Common myeloid progenitor, CD34-positive (primary cell): ENCODE results near the gene ADGRD1.

ENCODE experiments used
- CTCF ChIA-PET: fragments of 350-600 bp; sonication (Branson Sonifier 250); formaldehyde crosslinking; loops from one replicate; lab custom pipeline; 2021; ENCODE audit warnings: antibody characterized with exemption; lab: Charles Lee
- POLR2A ChIA-PET: fragments of 350-600 bp; sonication (Branson Sonifier 250); formaldehyde crosslinking; loops from one replicate; lab custom pipeline; 2021; ENCODE audit warnings: antibody characterized with exemption; lab: Charles Lee
- DNase-seq, 3 donors: peaks; one replicate each; pipeline versions ENCODE4 v3.0.0 to v3.0.0-alpha.2; 2013
- H3K27ac ChIP-seq, 2 experiments: 1 replicate in 1 of 2; 2 replicates in 1 of 2; pipeline ENCODE4 v1.7.0; 2013; ENCODE audit warnings: inconsistent platforms in 2 of 2, low read length in 2 of 2, mild to moderate bottlenecking in 2 of 2, low read depth in 1 of 2, moderate library complexity in 1 of 2; ENCODE audit not compliant: severe bottlenecking in 2 of 2, insufficient read depth in 1 of 2, poor library complexity in 1 of 2
- H3K27me3 ChIP-seq, 5 experiments: replicated peaks in 2 of 5; 1 replicate in 3 of 5; 2 replicates in 2 of 5; pipeline versions ENCODE4 v1.6.1 to v1.7.0; 2013; ENCODE audit warnings: low read length in 4 of 5, mild to moderate bottlenecking in 2 of 5, moderate library complexity in 2 of 5, inconsistent platforms in 1 of 5; ENCODE audit not compliant: insufficient read depth in 5 of 5, control insufficient read depth in 4 of 5
- H3K36me3 ChIP-seq, 4 experiments: 1 replicate in 2 of 4; 2 replicates in 2 of 4; pipeline versions ENCODE4 v1.6.1 to v1.7.0; 2013; ENCODE audit warnings: low read length in 3 of 4, control low read depth in 1 of 4, mild to moderate bottlenecking in 1 of 4; ENCODE audit not compliant: control insufficient read depth in 4 of 4, insufficient read depth in 4 of 4
- H3K4me1 ChIP-seq, 4 experiments: 1 replicate in 3 of 4; 2 replicates in 1 of 4; pipeline versions ENCODE4 v1.6.1 to v1.7.1; 2013; ENCODE audit warnings: low read length in 3 of 4, mild to moderate bottlenecking in 3 of 4, control low read depth in 1 of 4, inconsistent platforms in 1 of 4, moderate library complexity in 1 of 4; ENCODE audit not compliant: control insufficient read depth in 4 of 4, insufficient read depth in 4 of 4; ENCODE audit errors: control extremely low read depth in 1 of 4
- H3K4me3 ChIP-seq, 7 experiments: 1 replicate in 4 of 7; 2 replicates in 3 of 7; pipeline versions ENCODE4 v1.5.1 to v1.7.0; 2013; ENCODE audit warnings: mild to moderate bottlenecking in 7 of 7, low read length in 6 of 7, moderate library complexity in 6 of 7, inconsistent platforms in 2 of 7, low read depth in 2 of 7, control low read depth in 1 of 7; ENCODE audit not compliant: insufficient read depth in 4 of 7, control insufficient read depth in 1 of 7; ENCODE audit errors: extremely low read depth in 1 of 7
- H3K9me3 ChIP-seq, 5 experiments: 1 replicate in 4 of 5; 2 replicates in 1 of 5; pipeline versions ENCODE4 v1.6.1 to v1.7.1; 2013; ENCODE audit warnings: low read length in 4 of 5, mild to moderate bottlenecking in 2 of 5, inconsistent platforms in 1 of 5, low read depth in 1 of 5, moderate library complexity in 1 of 5; ENCODE audit not compliant: control insufficient read depth in 4 of 5, insufficient read depth in 2 of 5; ENCODE audit errors: control extremely low read depth in 1 of 5
- WGBS: methylation state at CpG from one replicate; pipeline ENCODE4 v1.1.5; 2013; ENCODE audit not compliant: insufficient coverage; 5-methylcytosine and 5-hydroxymethylcytosine counted together

ADGRD1 gene

GRCh38 chr12:131027876-131028586, 74.3 kb downstream of the ADGRD1 start:
- ChIA-PET POLR2A (no interaction called here), CTCF (no interaction called here)
- WGBS = 95% methylated on average over 17 of the region's 20 CpGs
- peaks cover 0 to 17% (median 3%) of the 10 kb centered on the region in 5 experiments for H3K27me3 ChIP-seq
- no peak for DNase-seq
- no peaks in the 10 kb centered on the region for H3K4me1 ChIP-seq
- H3K9me3 ChIP-seq = no peaks in the 10 kb centered on the region
- H3K36me3 ChIP-seq = no peaks in the 10 kb centered on the region
- H3K4me3 ChIP-seq = no peak overlapping the region
- no peak overlapping the region for H3K27ac ChIP-seq

GRCh38 chr12:131028587-131029338, 75.1 kb downstream of the ADGRD1 start:
- DNase-seq = no peak
- no peaks in the 10 kb centered on the region for H3K36me3 ChIP-seq
- ChIA-PET POLR2A (no interaction called here), CTCF (no interaction called here)
- no peak overlapping the region for H3K27ac ChIP-seq
- H3K9me3 ChIP-seq = no peaks in the 10 kb centered on the region
- 89% methylated on average over 27 of the region's 29 CpGs for WGBS
- H3K4me1 ChIP-seq = no peaks in the 10 kb centered on the region
- peaks cover 0 to 20% (median 3%) of the 10 kb centered on the region in 5 experiments for H3K27me3 ChIP-seq
- no peak overlapping the region for H3K4me3 ChIP-seq

DNA sequence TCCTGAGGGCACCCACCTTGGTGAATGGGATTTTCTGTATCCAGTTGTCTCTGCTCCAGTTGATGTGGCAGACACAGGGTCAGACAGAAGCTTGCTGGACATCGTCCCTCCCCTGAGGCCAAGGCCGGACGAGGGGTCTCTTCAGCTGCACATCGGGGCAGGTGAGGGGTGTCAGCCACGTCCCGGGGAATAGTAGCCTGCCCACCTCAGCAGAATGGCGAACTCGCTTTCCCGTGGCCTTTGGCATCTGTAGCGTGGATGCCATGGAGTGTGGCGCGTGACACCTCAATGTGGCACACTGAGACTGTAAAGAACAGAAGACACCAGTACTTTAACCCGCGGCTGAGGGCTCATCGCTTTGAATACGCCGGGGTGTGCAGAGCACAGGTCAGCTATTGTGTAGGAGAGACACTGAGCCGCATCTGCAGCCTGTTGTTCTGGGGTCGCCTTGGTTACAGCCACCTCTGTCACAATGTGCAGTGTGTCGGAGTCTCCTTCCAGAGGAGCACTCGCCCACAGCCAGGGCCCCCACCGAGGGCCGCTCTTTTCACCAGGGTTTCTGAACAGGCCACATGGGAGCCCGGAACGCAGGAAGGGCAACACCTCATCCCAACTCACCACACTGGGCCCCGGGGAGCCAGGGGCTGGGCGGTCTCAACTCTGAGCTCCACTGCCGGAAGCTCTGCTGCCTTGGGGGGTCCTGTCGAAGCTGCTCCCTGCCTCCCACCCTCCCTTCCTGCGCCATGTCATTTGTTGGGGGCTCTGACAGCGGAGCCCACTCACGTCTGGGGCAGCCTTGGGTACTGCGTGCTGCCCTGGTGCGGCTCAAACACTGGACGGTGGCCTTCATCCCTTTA, 77.0 kb downstream of the ADGRD1 start:
- WGBS = 96% methylated on average over 35 of the region's 35 CpGs
- Histone ChIP-seq H3K4me1 (no peaks in the 10 kb centered on the region), H3K27me3 (peaks cover 0 to 25% (median 3%) of the 10 kb centered on the region in 5 experiments), H3K9me3 (no peaks in the 10 kb centered on the region), H3K36me3 (no peaks in the 10 kb centered on the region), H3K27ac (no peak overlapping the region), H3K4me3 (no peak overlapping the region)
- ChIA-PET CTCF (no interaction called here), POLR2A (no interaction called here)
- DNase-seq = no peak

DNA sequence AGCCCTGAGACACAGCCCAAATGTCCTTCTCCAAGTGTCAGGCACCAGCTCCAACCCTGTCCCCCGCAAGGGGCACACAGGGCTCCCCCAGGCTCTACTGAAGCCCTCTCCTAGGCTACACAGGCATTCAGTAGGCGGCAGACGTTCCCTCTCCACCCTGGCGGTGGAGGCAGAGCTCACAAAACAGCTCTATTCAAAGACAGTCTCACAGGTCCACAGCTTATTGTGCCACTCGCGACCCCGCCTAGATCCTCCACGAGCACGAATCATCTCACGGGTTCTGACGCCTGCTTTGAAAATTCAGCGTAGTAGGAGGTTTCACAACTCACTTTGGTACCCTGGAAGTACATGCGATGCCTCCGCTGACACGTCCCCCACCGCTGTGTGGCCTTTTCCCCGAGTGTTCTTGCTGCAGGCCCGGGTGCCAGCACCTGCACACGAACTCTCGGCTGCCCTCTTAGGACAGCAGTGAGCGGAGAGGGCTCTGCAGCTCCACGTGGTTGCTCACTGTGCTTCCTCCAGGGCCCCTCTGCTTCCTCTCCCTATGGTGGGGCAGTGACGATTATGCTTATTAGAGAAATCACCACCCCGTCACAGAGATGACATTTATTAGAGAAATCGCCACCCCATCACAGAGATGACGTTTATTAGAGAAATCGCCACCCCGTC, 78.5 kb downstream of the ADGRD1 start:
- no peaks in the 10 kb centered on the region for H3K36me3 ChIP-seq
- H3K9me3 ChIP-seq = no peaks in the 10 kb centered on the region
- no peak for DNase-seq
- H3K27me3 ChIP-seq = peaks cover 0 to 23% (median 3%) of the 10 kb centered on the region in 5 experiments
- H3K4me3 ChIP-seq = no peak overlapping the region
- WGBS = 90% methylated on average over 17 of the region's 28 CpGs
- POLR2A ChIA-PET = no interaction called here
- H3K27ac ChIP-seq = no peak overlapping the region
- CTCF ChIA-PET = no interaction called here
- H3K4me1 ChIP-seq = no peaks in the 10 kb centered on the region

- no peak overlapping the region for H3K27ac ChIP-seq
- H3K27me3 ChIP-seq = peaks cover 0 to 16% (median under 1%) of the 10 kb centered on the region in 5 experiments
- 91% methylated on average over 16 of the region's 16 CpGs for WGBS
- no peak overlapping the region for H3K4me3 ChIP-seq
- ChIA-PET CTCF (no interaction called here), POLR2A (no interaction called here)
- no peaks in the 10 kb centered on the region for H3K36me3 ChIP-seq
- no peaks in the 10 kb centered on the region for H3K9me3 ChIP-seq
- DNase-seq = no peak
- no peaks in the 10 kb centered on the region for H3K4me1 ChIP-seq
Observed at GRCh38 chr12:131033486-131033885, 79.8 kb downstream of the ADGRD1 start.

GRCh38 chr12:131033886-131034482, 80.3 kb downstream of the ADGRD1 start:
- no peaks in the 10 kb centered on the region for H3K9me3 ChIP-seq
- H3K4me1 ChIP-seq = no peaks in the 10 kb centered on the region
- POLR2A ChIA-PET = no interaction called here
- no peaks in the 10 kb centered on the region for H3K36me3 ChIP-seq
- CTCF ChIA-PET = no interaction called here
- no peak for DNase-seq
- H3K4me3 ChIP-seq = no peak overlapping the region
- peaks cover 0 to 16% (median 0%) of the 10 kb centered on the region in 5 experiments for H3K27me3 ChIP-seq
- WGBS = 91% methylated on average over 25 of the region's 30 CpGs
- H3K27ac ChIP-seq = no peak overlapping the region
